ENCODE results near the gene EHHADH.

EHHADH gene

DNA sequence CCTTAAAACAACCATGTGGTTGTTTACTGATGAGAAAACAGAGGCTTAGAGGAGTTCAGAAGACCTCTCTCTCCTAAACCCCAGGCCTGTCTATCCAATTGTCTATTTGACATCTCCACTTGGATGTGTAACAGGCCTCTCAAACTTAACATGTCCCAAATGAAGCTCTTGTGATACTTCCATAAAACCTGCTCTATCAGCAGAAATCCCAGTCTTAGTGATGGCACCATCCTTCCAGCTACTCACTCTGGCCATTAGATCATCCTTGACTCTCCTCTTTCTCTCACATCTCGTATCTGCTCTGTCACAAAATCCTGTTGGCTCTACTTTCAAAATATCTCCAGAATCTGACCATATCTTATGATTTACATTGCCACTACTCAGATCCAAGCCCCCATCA, 28.8 kb downstream of the EHHADH start:
- TF ChIP-seq SIN3A (IDR thresholded peaks at IDR 0.05; ENCODE audit: borderline replicate concordance, insufficient read depth, low read length) = no peak
- no peak for TF ChIP-seq FOXP2 (optimal IDR thresholded peaks at IDR 0.05; ENCODE audit: borderline replicate concordance, extremely low read depth, extremely low read length, insufficient read depth)
- no peak for TF ChIP-seq POLR2AphosphoS5 (IDR thresholded peaks at IDR 0.05; ENCODE audit: low read depth, low read length)
- TF ChIP-seq TAF1 (IDR thresholded peaks at IDR 0.05; ENCODE audit: borderline replicate concordance, insufficient read depth, low read length) = no peak
- TF ChIP-seq, protein P1, sequence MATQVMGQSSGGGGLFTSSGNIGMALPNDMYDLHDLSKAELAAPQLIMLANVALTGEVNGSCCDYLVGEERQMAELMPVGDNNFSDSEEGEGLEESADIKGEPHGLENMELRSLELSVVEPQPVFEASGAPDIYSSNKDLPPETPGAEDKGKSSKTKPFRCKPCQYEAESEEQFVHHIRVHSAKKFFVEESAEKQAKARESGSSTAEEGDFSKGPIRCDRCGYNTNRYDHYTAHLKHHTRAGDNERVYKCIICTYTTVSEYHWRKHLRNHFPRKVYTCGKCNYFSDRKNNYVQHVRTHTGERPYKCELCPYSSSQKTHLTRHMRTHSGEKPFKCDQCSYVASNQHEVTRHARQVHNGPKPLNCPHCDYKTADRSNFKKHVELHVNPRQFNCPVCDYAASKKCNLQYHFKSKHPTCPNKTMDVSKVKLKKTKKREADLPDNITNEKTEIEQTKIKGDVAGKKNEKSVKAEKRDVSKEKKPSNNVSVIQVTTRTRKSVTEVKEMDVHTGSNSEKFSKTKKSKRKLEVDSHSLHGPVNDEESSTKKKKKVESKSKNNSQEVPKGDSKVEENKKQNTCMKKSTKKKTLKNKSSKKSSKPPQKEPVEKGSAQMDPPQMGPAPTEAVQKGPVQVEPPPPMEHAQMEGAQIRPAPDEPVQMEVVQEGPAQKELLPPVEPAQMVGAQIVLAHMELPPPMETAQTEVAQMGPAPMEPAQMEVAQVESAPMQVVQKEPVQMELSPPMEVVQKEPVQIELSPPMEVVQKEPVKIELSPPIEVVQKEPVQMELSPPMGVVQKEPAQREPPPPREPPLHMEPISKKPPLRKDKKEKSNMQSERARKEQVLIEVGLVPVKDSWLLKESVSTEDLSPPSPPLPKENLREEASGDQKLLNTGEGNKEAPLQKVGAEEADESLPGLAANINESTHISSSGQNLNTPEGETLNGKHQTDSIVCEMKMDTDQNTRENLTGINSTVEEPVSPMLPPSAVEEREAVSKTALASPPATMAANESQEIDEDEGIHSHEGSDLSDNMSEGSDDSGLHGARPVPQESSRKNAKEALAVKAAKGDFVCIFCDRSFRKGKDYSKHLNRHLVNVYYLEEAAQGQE (IDR thresholded peaks at IDR 0.05; ENCODE audit: insufficient read depth in 1 of 2, low read depth in 2 of 2, low read length in 2 of 2) = no peak

DNA sequence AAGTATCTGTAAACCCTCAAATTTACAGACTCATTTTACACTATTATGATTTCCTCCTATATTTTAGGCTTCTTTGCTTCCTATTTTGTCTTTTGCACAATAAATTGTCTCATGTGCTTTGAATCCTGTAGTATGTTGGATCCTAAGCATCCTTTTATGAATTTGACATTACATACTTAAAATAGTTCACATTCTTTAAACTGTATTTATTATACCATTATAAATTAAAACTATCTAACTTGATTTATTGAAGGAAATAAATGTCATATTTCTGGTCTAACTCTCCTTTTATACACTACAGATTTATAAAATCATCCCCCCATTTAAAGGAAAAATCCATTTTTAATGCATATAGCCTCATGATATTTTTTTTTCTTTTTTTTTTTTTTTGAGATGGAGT, 32.6 kb downstream of the EHHADH start:
- TF ChIP-seq POLR2AphosphoS5 (IDR thresholded peaks at IDR 0.05; ENCODE audit: low read depth, low read length) (no peak), SIN3A (IDR thresholded peaks at IDR 0.05; ENCODE audit: borderline replicate concordance, insufficient read depth, low read length) (no peak), TAF1 (IDR thresholded peaks at IDR 0.05; ENCODE audit: borderline replicate concordance, insufficient read depth, low read length) (no peak)
- TF ChIP-seq, protein P1 (IDR thresholded peaks at IDR 0.05; ENCODE audit: insufficient read depth in 1 of 2, low read depth in 2 of 2, low read length in 2 of 2) = no peak

DNA sequence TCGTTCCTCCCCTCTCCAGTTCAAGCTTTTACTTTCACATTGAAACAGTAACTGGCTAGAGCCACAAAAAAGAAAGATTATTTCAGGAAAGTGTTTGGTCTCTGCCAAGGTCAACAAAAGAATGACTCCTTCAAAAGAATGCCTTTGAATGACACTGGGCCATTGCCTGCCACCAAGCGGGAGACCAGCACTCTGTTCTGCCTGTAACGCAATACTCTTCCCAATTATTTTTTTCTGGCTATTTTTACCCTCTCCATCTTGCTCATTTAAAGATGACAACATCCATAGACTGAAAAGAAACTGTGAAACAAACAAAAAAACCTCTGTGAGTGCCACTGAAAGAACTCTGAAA, 37.3 kb downstream of the EHHADH start:
- TF ChIP-seq TAF1 (IDR thresholded peaks at IDR 0.05; ENCODE audit: borderline replicate concordance, insufficient read depth, low read length) (no peak), POLR2AphosphoS5 (IDR thresholded peaks at IDR 0.05; ENCODE audit: low read depth, low read length) (no peak), SIN3A (IDR thresholded peaks at IDR 0.05; ENCODE audit: borderline replicate concordance, insufficient read depth, low read length) (no peak), FOXP2 (optimal IDR thresholded peaks at IDR 0.05; ENCODE audit: borderline replicate concordance, extremely low read depth, extremely low read length, insufficient read depth) (no peak)
- TF ChIP-seq, protein P1 (IDR thresholded peaks at IDR 0.05; ENCODE audit: insufficient read depth in 1 of 2, low read depth in 2 of 2, low read length in 2 of 2) = no peak

DNA sequence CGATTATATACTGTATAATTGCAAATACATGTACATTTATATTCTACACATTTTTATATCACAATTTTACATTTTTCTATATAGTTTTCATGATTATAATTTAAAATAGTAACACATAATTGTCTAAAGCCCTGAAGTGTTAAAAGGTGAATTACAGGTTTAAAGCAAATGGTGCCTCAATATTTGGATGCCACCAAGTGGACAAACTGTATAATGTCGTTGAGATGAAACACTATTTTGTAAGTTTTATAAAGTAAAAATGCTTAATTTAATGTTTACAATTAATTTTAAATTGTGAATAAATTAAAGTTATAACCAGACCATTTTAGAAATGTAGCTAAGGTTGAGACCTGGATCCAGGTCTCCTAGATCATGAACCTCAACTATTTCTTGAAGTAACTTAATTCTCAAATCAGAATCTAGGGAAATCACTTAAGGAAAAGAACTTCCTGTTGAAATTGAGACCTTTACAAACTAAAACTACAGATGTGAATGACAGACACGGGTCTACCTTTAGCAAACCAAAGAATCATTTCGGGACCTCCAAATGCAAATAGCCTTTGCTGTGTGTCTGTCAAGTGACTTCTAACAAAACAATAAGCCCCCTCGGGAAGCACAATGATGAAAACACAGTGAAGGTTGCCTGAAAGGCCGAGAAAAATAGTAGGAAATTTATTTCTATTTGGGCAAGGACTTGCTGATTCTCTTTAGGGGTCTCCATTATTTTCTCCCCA, 37.8 kb downstream of the EHHADH start:
- TF ChIP-seq FOXP2 (optimal IDR thresholded peaks at IDR 0.05; ENCODE audit: borderline replicate concordance, extremely low read depth, extremely low read length, insufficient read depth) = no peak
- no peak for TF ChIP-seq SIN3A (IDR thresholded peaks at IDR 0.05; ENCODE audit: borderline replicate concordance, insufficient read depth, low read length)
- no peak for TF ChIP-seq TAF1 (IDR thresholded peaks at IDR 0.05; ENCODE audit: borderline replicate concordance, insufficient read depth, low read length)
- no peak for TF ChIP-seq POLR2AphosphoS5 (IDR thresholded peaks at IDR 0.05; ENCODE audit: low read depth, low read length)
- TF ChIP-seq, protein P1 (IDR thresholded peaks at IDR 0.05; ENCODE audit: insufficient read depth in 1 of 2, low read depth in 2 of 2, low read length in 2 of 2) = no peak
